Cardiac fibroblast (primary cell): ENCODE measurements around the gene CCT3.

ENCODE experiments used
- DNase-seq, 2 donors: peaks; one replicate each; pipeline versions ENCODE4 v3.0.0 to v3.0.0-alpha.2; 2010; ENCODE audit warnings: low read depth in 2 of 2
- H3K4me3 ChIP-seq, 2 donors: replicated peaks in 1 of 2; 1 replicate in 1 of 2; 2 replicates in 1 of 2; pipeline ENCODE4 v1.5.1; 2011; ENCODE audit warnings: low read depth in 2 of 2, low read length in 2 of 2, mild to moderate bottlenecking in 2 of 2, moderate library complexity in 1 of 2
- CTCF ChIP-seq: IDR thresholded peaks from one replicate; pipeline ENCODE4 v1.5.1; 2011; ENCODE audit warnings: low read depth, mild to moderate bottlenecking, low read length, inconsistent platforms

The CCT3 gene

GRCh38 chr1:156384007-156384406 lies 45.9 kb upstream of the CCT3 start:
- H3K4me3 ChIP-seq = no peak overlapping the region
- no peak for DNase-seq
- no peak for TF ChIP-seq CTCF

GRCh38 chr1:156383023-156383422 lies 44.9 kb upstream of the CCT3 start:
- DNase-seq = peak; percentile 64 to 66
- no peak overlapping the region for H3K4me3 ChIP-seq
- peak; percentile 98 for TF ChIP-seq CTCF

DNA sequence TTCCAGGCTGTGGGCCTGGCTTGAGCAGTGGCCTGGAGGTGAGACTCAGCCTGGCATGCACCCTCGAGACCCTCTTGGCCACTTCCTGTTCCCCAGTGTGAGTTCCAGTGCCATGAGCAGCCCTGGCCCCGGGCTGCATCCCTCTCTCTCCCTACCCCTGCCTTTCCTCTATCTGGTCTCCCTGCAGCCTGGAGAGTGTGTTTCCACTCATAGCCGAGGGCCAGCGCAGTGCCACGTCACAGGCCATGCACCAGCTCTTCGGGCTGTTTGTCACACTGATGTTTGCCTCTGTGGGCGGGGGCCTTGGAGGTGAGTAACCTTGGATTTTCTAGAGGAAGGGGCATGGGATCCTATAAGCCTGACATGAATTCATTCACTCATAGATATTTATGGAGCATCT lies 44.5 kb upstream of the CCT3 start:
- H3K4me3 ChIP-seq = no peak overlapping the region
- no peak for DNase-seq
- no peak for TF ChIP-seq CTCF

GRCh38 chr1:156379420-156380165 lies 41.5 kb upstream of the CCT3 start:
- TF ChIP-seq CTCF = no peak
- DNase-seq = peak in 1 of 2 donors; percentile 15

GRCh38 chr1:156378557-156378956 lies 40.5 kb upstream of the CCT3 start:
- H3K4me3 ChIP-seq = no peak overlapping the region
- no peak for DNase-seq
- TF ChIP-seq CTCF = no peak

More at GRCh38 chr1:156379420-156380165, 41.5 kb upstream of the CCT3 start:
- H3K4me3 ChIP-seq = no peak overlapping the region

- no peak overlapping the region for H3K4me3 ChIP-seq
- TF ChIP-seq CTCF = no peak
- no peak for DNase-seq
Measured at GRCh38 chr1:156376958-156377919, 39.1 kb upstream of the CCT3 start.
